HepG2 (cell line): ENCODE measurements around the gene RPS6KC1. TPM values are rescaled to one million over a fixed set of nuclear protein-coding genes. Genes with fewer than 3 reads are reported as not detected.
A peak's percentile ranks its signal among the peaks of the same experiment; 100 is the strongest.

Experiments
- CBX1 ChIP-seq: IDR thresholded peaks from one replicate; pipeline ENCODE4 v1.6.1; 2016; ENCODE audit warnings: antibody characterized with exemption, low read depth
- DNMT3B ChIP-seq: conservative IDR thresholded peaks from 2 replicates; pipeline ENCODE4 v1.6.1; 2016; ENCODE audit warnings: missing biosample characterization, control low read depth
- IRF9 ChIP-seq: sonication (generic); formaldehyde crosslinking; IDR thresholded peaks from 2 replicates; pipeline ENCODE4 v1.8.0; 2022; ENCODE audit warnings: missing genetic modification reagents, mild to moderate bottlenecking, borderline replicate concordance
- KDM5A ChIP-seq: fragments of 200-600 bp; sonication (generic); IDR thresholded peaks from 2 replicates; pipeline ENCODE4 v1.7.0; 2018; ENCODE audit warnings: antibody characterized with exemption, mild to moderate bottlenecking, low read length, borderline replicate concordance
- MEIS1 ChIP-seq: sonication (generic); formaldehyde crosslinking; IDR thresholded peaks from 2 replicates; pipeline ENCODE4 v1.9.0; 2021; ENCODE audit warnings: mild to moderate bottlenecking, missing genetic modification reagents, moderate library complexity, borderline replicate concordance
- RBM22 ChIP-seq: fragments of 200-400 bp; formaldehyde crosslinking; optimal IDR thresholded peaks from 2 replicates; pipeline ENCODE3; 2017; ENCODE audit warnings: mild to moderate bottlenecking, low read length, moderate library complexity
- SMAD9 ChIP-seq: sonication (generic); formaldehyde crosslinking; IDR thresholded peaks from 2 replicates; pipeline ENCODE4 v1.5.1; 2020; ENCODE audit warnings: mild to moderate bottlenecking, missing genetic modification reagents
- ZBTB42 ChIP-seq: sonication (generic); formaldehyde crosslinking; IDR thresholded peaks from 2 replicates; pipeline ENCODE4 v1.5.0; 2020; ENCODE audit warnings: mild to moderate bottlenecking, missing genetic modification reagents
- ZNF275 ChIP-seq: sonication (generic); formaldehyde crosslinking; IDR thresholded peaks from 2 replicates; pipeline ENCODE4 v1.8.0; 2022; ENCODE audit warnings: missing genetic modification reagents, mild to moderate bottlenecking, inconsistent platforms, borderline replicate concordance
- ZNF446 ChIP-seq: sonication (generic); formaldehyde crosslinking; IDR thresholded peaks from 2 replicates; pipeline ENCODE4 v1.5.0; 2020; ENCODE audit warnings: mild to moderate bottlenecking, missing genetic modification reagents
- ZNF460 ChIP-seq: sonication (generic); formaldehyde crosslinking; IDR thresholded peaks from 2 replicates; pipeline ENCODE4 v1.5.1; 2020; ENCODE audit warnings: missing genetic modification reagents, mild to moderate bottlenecking, borderline replicate concordance
- ZNF557 ChIP-seq: sonication (generic); formaldehyde crosslinking; IDR thresholded peaks from 2 replicates; pipeline ENCODE4 v1.4.0; 2020; ENCODE audit warnings: missing genetic modification reagents
- ZNF609 ChIP-seq: sonication (generic); formaldehyde crosslinking; IDR thresholded peaks from 2 replicates; pipeline ENCODE4 v1.4.0; 2020; ENCODE audit warnings: mild to moderate bottlenecking, missing genetic modification reagents, borderline replicate concordance
- ZNF670 ChIP-seq: sonication (generic); formaldehyde crosslinking; IDR thresholded peaks from 2 replicates; pipeline ENCODE4 v1.8.0; 2022; ENCODE audit warnings: mild to moderate bottlenecking, missing genetic modification reagents, borderline replicate concordance
- ZNF687 ChIP-seq: sonication (generic); formaldehyde crosslinking; IDR thresholded peaks from 2 replicates; pipeline ENCODE4 v1.5.1; 2020; ENCODE audit warnings: mild to moderate bottlenecking, missing genetic modification reagents, moderate library complexity
- ZNF788 ChIP-seq: sonication (generic); formaldehyde crosslinking; IDR thresholded peaks from 2 replicates; pipeline ENCODE4 v1.5.0; 2020; ENCODE audit warnings: mild to moderate bottlenecking, missing genetic modification reagents, borderline replicate concordance
- polyA plus RNA-seq, 8 experiments: library from polyadenylated mRNA; depleted of rRNA in 3 of 8; stranded (reverse) in 7 of 8; unstranded in 1 of 8; fragments of >200 nt; fragmentation: Illumina TruSeq in 4 of 8; extraction: Trizol in 4 of 8; gene quantifications; 2 replicates each; pipeline versions ENCODE4 v1.2.1 to v1.2.3, GENCODE V29; 2011 to 2016; ENCODE audit warnings: low read depth in 4 of 8, missing spikeins in 1 of 8, mixed read lengths in 1 of 8; ENCODE audit not compliant: insufficient read depth in 1 of 8
- total RNA-seq, 5 experiments: library from RNA; depleted of rRNA; stranded (reverse); fragments of >200 nt; fragmentation: Illumina TruSeq; extraction: Trizol; gene quantifications; 2 replicates each; pipeline ENCODE4 v1.2.3, GENCODE V29; 2016; ENCODE audit warnings: low read depth in 1 of 5

RPS6KC1 gene
- total and polyA plus RNA-seq, 2 of the 13 experiments (the other 11 are each of a cell fraction or from before 2014, with no cell fraction given) = 11.0 to 25.2 TPM

GRCh38 chr1:213015099-213016050 is 35.7 kb upstream of the RPS6KC1 start, which contains the start of gene ANGEL2 (continued):
- peak; percentile 59; the same call in 1 of the 2 replicates for TF ChIP-seq ZNF275 (CRISPR knock-in tag)
- TF ChIP-seq CBX1 = peak; percentile 46
- TF ChIP-seq ZNF446 (CRISPR knock-in tag) = no peak
- peak; percentile 18; the same call in 1 of the 2 replicates for TF ChIP-seq ZNF788
- TF ChIP-seq ZNF609 = peak; percentile 35; the same call in 1 of the 2 replicates
- TF ChIP-seq RBM22 = no peak
- TF ChIP-seq MEIS1 = peak; percentile 48; the same call in 1 of the 2 replicates
- no peak for TF ChIP-seq SMAD9
- TF ChIP-seq DNMT3B = no peak
- TF ChIP-seq ZNF687 (CRISPR knock-in tag) = peak; percentile 92
- TF ChIP-seq IRF9 (CRISPR knock-in tag) = peak; percentile 63; the same call in 1 of the 2 replicates
- TF ChIP-seq ZNF460 (CRISPR knock-in tag) = no peak
- TF ChIP-seq KDM5A = peak; percentile 62; the same call in 1 of the 2 replicates
- TF ChIP-seq ZBTB42 (CRISPR knock-in tag) = no peak
- TF ChIP-seq ZNF670 (CRISPR knock-in tag) = no peak
- TF ChIP-seq ZNF557 = no peak
